Fibroblast of skin of right biceps (primary cell): ENCODE measurements around the gene LMTK2.

Experiments
- DNase-seq: peaks from one replicate; pipeline ENCODE4 v3.0.0-alpha.2; 2013

Gene LMTK2

DNA sequence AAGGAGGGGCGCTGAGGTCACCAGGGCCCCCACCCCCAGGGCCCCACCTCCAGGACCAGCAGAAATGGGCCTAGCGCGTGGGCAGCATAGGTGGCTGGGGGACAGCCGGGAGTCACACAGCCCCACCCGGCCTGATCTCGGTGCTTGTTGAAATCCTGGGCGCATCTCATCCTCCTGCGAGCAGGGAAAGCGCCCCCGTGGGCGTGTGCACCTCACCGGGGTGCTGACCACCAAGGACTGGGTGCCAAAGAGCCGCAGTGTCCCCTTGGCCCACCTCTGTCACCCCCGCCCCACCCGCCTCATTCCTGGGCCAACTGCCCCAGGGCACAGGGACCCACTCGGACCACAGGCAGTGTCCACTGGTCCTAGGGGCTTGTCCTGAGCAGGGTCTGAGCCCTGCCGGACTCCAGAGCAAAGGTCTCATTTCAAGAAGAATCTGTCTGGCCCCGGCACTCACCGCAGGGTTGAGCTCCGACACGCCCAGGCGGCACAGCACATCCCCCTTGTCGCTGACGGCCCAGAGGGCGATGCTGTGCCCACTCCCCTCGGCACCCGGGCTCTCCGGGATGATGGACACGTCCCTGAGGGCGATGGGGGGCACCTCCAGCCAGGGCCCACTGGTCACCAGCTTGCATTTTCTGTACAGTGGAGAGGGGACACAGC is 116.0 kb downstream of the LMTK2 start:
- DNase-seq, result no peak

DNA sequence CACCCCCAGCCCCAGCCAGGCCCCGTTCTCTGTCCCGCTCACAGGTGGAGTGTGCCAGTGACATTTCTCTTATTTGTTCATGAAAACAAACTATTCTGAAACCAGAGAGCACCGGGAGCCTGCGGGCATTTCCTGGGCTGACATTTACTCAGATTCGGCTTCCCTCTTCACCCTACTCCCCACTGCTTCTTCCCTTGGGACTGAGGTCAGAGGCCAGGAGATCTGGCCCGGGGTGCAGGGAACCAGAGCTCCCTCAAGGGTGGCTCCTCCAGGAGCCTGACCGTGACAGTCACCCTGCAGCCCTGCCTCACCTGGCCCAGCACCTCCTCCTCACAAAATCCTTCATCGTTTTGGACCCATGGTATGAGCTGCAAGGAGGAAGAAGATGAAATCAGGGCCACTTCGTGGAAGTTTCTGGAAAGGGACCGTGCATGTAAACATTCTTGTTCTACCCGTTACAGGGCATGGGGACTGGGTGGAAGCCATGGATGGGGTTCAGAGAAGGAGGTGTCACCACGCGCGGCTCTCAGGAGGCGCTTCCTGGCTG is 116.8 kb downstream of the LMTK2 start:
- no peak for DNase-seq

DNA sequence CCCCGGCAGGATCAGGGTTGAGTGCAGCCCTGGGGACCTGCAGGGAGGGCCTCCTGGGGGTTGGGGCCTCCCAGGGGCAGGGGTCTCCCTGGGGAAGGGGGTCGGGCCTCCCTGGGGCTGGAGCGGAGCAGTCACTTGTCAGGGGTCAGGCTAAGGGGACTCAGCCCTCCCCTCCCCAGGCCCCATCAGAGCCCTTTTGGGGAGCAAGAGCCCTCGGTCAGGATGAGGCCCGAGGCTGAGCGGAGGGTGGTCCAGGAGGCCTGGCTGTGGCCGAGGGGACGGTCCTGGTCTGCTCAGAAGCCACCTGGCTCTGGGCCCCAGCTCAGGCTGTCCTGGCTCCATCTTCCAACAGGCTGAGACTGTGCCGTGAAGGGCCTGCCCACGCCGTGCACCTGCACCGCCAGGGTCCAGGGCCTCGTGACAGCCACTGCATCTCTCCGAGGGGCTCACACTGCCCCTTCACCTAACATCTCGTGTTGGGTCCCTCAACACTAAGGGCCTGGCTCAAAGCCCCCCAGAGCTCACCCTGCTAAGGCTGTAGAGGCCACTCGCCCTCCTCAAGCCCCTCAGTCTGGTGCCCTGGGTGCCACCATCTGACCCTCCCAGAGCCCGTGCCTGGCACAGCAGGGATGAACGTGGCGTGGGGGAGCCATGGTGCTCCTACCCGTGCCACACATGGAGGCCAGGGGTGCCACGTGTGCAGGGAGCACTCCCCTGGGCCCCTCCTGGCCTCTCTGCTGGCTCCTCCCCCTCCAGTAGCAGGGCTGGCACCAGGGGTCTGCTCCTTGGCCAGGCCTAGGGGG is 117.4 kb downstream of the LMTK2 start:
- no peak for DNase-seq

DNA sequence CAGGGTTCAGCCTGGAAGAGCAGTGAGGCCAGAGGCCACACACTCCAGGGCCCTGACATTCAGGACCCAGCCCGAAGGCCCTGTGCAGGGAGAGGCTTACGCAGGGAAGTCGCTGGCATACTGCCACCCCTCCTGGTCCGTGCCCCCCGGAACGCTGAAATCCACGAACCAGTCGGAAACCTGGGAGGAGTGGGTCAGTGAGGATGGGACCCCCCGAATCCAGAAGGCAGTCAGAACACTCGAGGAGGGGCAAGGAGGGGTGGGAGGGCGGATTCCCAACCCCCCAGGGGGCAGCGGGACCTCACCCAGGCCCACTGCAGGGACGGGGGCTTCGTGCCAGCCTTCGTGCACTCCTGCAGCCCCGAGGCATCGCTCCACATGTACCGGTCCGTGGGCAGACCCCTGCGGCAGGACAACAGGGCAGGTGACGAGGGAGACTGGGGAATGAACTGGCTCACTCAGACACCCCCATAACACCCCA is 118.1 kb downstream of the LMTK2 start:
- DNase-seq, result no peak

DNA sequence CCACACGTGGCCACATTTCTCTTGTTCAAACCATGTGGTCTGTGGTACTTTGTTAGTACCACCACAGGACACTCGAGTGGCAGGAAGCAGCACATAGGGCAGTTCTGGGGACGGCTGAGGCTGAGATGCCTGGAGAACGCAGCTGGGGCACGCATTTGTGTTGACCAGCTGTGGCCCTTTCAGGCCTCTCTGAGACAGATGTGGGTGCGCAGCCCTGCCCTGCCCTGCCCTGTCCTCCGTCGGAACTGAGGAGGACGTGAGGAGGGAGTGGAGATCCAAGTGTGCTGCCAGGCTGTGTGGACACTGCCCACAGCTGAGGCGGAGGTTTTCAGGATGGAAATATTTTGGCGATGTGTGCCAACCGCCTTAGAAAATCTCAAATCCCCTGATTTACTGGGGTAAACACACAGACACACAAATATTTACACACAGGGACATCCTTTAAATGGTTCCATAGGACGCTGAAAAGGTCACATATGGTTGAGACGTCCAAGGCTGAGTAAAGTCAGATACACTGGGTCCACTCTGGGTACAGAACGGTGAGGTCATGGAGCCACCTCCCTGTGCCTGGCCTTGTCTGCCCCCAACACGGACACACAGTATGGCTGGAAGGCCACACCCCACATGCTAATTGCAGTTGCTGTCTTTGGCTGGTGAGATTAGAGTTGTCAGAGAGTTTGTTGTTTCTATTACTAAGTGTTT is 119.4 kb downstream of the LMTK2 start:
- no peak for DNase-seq

DNA sequence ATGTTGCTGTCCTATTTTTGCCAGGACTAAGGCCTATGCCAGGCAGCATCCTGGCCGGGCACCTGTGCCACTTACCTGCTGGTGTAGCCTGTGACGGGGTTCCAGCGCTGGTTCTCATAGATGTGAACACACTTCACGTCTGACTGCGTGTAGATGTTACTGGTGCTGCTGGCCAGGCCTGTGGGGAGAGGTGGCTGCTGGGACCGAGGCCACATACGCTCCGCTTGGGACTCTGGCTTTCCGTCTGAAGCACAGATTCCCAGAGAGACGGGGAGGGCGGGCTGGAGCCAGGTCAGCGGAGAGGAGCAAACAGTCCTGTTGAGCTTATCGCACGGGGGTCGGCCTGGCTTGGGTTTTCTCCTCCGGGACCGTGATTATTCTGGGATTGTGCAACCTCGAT is 121.3 kb downstream of the LMTK2 start:
- DNase-seq, result no peak

DNA sequence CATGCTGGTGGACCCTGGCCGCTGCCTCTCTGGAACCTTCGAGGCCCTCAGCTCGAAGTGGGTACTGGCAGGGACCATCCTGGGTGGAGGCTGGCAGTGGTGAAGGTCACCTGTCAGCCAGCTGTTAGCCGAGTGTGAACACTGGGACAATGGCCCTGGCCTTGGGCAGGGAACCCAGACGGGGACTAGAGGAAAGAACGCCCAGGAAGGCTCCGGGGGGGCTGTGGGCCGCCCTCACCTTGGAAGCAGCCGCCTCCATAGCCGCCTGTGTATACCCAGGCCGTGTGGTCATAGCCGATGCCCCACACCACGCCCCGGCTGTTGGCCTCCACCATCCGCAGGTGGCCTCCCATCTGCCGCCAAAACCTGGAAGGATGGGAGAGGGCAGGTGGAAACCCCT is 122.1 kb downstream of the LMTK2 start:
- no peak for DNase-seq

DNA sequence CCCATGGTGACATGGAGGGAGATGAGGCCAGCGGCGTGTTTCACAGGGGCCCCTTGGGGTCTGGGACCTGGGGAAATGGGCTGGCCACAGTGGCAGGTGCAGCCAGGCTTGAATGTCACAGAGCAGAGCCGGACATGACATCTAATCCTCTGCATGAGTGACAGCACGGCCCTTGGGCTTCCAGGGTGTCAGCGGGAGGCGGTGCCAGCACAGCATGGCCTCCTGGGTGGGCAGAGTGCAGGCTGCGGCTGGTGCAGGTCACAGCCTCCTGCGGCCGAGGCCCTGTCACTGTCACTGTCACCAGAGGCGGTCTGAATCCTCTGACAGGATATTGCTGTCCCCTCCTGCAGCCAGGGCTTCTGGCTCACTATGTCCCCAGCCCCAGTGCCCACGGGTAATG is 122.8 kb downstream of the LMTK2 start:
- no peak for DNase-seq

DNA sequence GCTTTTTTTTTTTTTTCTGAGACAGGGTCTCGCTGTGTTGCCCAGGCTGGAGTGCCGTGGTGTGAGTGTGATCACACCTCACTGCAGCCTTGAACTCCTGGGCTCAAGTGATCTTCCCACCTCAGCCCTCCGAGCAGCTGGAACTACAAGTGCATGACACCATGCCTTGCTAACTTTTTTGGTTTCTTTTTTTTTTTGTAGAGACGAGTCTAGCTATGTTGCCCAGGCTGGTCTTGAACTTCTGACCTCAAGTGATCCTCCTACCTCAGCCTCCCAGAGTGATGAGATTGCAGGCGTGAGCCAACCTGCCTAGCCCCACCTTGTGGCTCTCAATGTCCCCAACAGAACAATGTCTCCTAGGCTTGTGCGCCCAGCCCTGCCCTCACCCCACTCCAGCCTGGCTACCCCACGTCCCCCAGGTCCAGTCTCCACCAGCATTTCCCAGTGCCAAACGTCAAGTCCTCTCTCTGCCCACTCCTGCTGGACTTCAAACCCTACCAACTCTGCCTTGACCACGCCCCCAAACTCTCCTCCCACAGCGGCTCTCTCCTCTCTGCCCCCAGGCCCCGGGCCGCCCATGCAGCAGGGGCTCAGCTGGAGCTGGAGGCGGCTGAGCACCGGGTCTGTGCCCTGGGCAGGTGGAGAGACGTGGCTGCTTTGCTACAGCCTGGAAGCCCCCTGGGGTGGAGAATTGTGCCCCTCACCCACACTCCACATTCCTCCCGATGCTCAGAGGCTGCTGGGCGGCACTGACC is 123.5 kb downstream of the LMTK2 start:
- DNase-seq, result no peak

DNA sequence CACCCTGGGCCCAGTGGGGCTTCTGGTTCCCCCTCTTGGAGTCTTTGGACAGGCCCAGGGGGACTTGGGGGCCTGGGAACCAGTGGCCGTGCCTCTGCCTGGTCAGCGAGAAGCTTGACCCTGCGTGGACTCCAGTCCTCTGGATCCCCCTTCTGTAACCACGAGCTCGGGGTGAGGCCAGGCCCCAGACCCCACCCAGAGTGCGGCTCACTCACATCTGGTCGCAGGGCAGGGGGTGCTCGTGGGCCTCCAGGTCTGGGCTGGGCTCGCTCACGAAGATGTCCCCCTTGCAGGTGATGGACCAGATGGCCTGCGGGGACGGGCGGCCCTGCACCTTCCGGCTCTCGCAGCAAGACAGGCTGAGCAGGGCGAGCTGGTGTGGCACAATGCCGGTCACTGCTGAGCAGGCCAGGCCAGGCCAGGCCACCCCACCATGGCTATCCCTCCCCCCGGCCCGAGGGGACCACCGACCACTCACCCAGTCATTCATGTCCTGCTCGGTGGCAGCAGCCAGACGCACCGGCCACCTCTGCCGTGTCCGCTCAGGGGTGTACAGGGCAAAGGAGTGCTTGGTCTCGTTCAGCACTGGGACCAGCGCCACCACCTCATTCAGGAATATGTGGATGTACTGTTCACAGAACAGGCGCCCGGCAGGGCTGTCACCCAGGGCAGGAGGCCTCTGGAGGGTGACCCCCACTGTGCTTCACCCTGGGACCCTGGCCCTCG is 124.2 kb downstream of the LMTK2 start:
- DNase-seq, result no peak

DNA sequence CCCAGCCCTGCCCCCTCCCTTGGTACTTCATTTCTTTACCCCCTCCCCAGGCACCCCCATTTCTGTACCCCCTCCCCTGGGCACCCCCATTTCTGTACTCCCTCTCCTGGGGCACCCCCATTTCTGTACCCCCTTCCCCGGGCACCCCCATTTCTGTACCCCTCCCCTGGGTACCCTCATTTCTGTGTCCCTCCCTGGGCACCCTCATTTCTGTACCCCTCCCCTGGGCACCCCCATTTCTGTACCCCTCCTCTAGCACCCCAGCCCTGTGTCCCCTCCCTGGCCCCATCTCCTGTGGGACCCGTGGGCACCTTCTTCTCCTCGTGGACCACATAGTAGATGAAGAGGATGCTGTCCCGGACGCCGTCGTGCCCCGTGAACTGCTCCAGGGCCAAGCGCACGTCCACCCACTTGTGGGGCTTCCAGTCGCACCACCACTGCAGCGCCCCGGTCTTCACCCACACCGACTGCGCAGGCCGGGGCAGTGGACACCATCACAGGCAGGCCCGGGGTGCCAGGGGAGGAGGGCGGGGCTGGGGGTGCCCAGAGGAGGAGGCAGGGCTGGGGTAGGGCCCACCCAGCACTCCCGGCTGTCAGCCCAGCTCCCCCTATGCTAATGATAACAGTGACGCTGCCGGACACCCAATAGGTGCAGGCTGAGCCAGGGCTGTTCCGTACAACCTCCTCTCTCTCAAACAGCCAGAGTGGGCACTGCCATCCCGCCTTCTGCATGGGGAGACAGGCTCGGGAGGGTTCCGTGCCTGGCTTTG is 125.0 kb downstream of the LMTK2 start:
- no peak for DNase-seq

DNA sequence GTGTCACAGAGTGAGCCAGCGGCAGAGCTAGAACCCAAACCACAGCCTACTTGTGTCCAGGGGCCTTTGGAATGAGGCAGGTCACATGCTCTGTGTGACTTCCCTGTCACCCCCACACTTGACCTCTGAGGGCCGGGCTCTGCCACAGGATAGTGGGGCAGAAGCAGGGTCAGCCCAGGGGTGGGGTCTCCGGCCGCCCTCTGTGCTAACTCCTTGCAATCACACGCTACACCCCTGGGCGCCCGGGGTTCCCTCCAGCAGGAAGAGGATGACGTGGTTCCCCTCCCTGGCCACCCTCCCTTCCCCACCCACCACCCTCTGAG is 125.6 kb downstream of the LMTK2 start:
- no peak for DNase-seq

DNA sequence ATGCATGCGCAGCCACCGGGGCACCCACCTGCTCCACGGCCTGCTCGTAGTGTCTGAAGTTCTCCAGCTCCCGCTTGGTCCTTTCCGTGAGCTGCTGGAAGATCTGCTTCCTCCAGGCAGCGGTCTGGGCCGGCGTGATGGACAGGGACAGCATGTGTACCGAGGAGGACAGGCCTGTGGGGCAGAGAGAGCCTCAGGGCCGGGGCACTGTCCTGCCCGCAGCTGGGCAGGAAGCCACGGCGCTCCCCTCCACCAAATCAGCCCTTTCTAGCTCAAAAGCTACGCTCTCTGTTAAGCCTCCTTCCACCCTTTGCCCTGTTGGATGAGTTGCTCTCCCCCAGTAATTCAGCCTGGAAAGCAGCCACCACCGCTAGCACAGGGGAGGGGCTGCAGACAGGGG is 126.1 kb downstream of the LMTK2 start:
- no peak for DNase-seq

DNA sequence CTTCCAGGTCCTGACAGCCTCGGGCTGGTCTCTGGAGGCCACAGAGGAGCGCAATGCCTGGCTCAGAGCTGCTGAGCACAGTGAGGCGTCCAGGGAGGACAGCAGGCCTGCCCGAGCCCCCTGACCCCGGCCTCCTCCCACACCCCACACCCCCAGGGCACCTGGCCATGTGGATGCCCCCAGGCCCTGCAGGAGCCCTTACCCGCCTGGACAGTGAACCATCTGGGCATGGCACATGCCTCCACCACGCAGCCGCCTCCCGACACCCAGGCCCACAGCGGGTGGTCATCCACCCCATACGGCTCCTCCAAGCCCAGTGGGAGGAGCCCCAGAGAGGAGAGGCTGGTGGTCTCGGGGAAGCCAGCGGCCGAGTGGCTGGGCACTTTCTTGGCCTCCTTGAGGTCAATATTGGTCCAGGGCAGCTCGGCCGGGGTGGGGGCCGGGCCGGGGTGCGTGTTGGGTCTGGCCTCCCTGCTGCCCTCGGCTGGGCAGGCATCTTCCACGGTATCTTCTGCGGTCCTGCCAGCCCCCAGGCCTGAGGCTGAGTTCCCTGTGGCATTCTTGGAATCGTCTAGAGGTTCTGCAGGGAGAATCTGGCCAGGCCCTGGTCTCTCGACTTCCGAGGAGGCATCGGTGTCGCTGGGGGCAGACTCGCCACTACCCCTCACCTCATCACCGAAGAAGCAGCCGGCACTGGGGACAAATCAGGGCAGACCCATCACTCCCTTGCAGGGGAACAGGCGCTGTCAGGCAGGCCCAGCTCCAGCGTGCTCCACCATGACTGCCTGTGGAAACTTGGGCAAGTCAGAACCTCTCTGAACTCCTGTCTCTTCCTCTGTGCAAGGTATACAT is 126.8 kb downstream of the LMTK2 start:
- DNase-seq, result no peak

DNA sequence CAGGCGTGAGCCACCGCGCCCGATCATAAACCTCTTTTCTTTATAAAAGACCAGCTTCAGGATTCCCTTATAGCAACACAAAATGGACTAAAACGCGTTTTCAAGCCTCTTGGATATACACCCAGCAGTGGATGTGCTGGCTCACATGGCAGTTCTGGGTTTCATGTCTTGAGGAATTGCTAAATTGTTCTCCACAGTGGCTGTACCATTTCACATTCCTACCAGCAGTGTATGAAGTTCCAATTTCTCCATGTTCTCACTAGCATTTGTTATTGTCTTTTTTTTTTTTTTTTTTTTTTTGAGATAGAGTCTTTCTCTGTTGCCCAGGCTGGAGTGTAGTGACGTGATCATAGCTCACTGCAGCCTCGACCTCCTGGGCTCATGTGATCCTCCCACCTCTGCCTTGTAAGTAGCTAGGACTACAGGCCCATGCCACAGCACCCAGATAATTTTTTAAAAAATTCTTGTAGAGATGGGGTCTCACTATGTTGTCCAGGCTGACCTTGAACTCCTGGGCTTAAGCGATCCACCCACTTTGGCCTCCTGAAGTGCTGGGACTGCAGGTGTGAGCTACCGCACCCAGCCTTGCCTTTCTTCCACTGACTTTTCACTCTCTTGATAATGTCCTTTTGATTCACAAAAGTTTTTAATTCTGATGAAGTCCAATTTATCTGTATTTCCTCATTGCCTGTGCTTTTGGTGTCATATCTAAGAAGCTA is 127.9 kb downstream of the LMTK2 start:
- DNase-seq, result no peak

DNA sequence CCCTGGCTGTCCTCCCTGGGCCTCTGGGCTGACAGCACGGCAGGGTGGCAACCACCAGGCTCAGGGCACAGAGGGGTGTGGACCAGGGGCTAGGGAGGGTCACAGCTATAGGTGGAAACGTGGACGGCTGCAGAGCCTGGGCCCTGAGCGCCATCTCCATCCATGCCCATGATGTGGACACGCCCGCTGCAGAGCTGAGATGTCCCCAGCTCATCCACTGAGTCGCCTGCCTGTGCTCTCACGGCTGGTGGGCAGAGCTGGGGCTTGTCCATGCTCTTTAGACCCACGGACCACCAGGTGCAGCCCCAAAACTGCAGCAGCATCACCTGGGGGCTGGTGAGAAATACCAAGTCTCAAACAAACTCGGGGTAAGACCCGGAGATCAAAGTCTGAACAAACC is 129.2 kb downstream of the LMTK2 start:
- no peak for DNase-seq

DNA sequence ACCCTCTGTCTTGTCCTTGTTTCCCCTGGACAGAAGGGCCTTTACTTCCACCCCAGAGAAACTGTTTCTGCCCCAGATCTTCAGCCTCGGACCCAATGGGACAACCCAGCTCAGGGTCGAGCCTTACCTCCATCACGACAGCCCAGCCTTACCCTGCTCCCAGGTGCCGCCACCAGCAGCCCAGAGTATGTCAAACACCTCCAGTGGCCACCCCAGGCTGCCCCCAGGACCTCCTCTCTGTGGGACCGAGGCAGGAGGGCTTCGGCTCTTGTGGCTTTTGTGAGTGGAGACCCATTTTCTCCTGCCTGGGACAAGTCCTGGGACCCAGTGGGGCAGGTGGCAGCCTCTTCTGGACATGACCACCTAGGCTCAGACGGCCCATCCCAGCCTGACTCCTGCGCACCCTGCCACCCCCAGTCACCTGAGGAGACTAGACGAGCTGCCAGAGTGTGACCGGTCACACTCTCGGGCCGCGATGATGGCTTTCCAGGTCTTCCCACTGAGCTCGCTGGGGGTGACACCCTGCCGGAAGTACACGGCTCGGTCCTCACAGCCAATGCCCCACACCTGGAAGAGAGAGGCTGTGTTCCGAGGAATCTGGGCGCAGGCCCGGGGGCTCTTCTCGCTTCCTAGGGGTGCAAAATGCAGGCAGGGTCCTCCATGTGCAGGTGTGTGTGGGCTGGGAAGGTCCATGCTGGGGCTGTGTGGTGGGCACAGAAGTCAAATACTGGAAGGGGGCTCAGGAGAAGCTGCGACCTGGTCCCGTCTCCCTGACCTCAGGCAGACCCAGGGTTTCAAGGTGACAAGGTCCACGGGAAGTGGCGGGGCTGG is 129.9 kb downstream of the LMTK2 start:
- no peak for DNase-seq

DNA sequence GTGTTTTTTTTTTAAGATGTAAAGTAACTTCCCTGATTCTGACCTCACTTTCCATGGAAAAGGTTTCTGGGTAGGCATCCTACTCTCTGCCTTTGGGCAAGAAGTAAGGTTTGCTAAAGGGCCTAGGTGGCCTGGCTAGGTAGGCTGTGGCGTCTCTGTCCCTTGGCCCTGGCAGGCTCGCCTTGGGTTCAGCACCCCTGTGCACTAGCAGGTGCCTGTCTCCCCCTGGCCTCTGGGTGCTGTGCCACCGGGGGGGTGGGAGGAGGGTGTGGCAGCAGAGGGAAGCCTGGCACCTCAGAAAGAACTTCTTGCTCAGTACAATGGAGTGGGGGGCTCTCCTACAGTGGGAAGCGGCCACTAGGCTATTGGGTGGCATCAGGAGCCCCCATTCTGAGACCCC is 131.4 kb downstream of the LMTK2 start:
- no peak for DNase-seq

DNA sequence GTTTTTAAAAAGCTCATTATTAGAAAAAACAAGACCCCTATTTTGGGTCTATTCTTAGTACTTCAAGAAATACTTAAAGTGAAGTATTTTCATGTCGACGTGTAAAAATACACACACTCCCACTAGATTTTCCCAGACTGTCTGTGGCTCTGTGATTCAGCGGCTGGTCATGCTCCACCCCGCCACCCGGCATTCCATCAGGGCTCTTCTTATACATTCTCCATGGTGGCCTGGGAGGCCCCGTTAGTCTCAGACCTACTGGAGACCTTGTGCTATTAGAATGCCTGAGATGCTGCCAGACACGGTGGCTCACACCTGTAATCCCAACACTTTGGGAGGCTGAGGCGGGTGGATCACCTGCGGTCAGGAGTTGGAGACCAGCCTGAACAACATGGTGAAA is 132.3 kb downstream of the LMTK2 start:
- DNase-seq, result peak; percentile 41
